MV-4-11 (cell line): ENCODE measurements around the gene SPDYE16.
"Not testable (repeated sequence)": the region's sequence is repeated elsewhere in the genome, so short reads cannot be mapped to it uniquely, and the experiment has no call there.

ENCODE experiments used
- DNase-seq: peaks from one replicate; lab custom pipeline; 2025; lab: John Stamatoyannopoulos, UW

SPDYE16 gene

DNA sequence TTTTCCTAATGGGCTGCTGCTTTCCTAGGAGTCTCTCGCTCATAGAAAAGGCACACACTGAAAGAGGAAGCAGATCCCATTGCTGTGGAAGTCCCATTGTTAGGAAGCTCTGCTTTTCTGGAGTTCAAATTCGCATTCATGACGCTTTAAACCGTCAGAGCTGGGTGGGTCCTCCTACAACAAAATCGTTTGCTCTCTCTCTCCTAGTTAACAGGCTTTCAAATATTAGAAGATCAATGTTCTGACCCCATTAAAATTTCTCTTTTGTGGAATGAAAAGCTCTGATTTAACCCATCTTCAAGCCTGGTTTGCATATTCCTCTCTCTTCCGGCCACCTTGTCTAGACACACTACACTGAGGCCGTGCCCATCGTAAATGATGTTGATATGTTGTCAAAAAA, at the start of gene SPDYE16:
Gene SPDYE16 (minus strand): TSS at position 101 of the 400 bp plus-strand sequence. CDS start 1,838 bp downstream, outside the sequence.
- not testable (repeated sequence) for DNase-seq

GRCh38 chr7:76592694-76593093, 49.6 kb upstream of the SPDYE16 start:
- DNase-seq = peak; percentile 49

GRCh38 chr7:76591602-76592304, 48.7 kb upstream of the SPDYE16 start:
- peak; percentile 17 for DNase-seq

DNA sequence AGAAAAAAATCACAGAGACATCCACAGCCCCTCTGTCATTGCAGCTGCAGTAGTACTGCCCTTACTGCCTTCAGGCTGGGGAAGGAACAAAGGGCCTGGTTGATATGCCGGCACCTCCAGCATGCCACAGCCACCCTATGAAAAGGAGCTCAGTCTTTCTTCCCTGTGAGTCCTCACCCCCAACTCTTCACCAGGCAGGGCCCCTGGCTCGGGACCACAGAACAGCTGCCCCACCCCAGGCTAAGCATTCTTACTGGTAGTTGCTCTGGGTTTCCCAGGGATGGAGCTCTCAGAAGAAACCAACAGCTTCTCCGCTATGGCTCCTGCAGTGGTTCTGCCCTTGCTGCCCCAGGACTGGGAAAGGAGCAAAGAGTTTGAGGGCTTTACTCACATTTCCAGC, 47.9 kb upstream of the SPDYE16 start:
- not testable (repeated sequence) for DNase-seq

DNA sequence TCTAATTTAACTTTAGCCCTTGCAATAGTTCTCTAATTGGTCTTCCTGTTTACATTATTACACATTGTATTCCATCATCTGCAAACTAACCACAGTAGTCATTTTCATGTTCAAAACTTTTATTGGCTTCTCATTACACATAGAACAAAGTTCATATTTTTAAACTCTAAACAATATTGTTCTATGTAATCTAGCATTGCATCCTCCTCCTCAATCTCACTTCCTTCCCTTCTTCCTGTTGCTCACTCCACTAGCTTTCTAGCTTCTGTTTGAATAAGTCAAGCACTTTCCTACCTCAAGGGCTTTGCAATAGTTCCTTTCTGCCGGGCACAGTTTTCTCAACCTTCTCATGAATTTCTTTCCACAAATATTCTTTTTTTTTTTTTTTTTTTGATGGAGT, 45.5 kb upstream of the SPDYE16 start:
- DNase-seq = not testable (repeated sequence)

GRCh38 chr7:76586585-76587315, 43.7 kb upstream of the SPDYE16 start:
- not testable (repeated sequence) for DNase-seq

- not testable (repeated sequence) for DNase-seq
These were observed 40.7 kb upstream of the SPDYE16 start for GRCh38 chr7:76583636-76584281.

DNA sequence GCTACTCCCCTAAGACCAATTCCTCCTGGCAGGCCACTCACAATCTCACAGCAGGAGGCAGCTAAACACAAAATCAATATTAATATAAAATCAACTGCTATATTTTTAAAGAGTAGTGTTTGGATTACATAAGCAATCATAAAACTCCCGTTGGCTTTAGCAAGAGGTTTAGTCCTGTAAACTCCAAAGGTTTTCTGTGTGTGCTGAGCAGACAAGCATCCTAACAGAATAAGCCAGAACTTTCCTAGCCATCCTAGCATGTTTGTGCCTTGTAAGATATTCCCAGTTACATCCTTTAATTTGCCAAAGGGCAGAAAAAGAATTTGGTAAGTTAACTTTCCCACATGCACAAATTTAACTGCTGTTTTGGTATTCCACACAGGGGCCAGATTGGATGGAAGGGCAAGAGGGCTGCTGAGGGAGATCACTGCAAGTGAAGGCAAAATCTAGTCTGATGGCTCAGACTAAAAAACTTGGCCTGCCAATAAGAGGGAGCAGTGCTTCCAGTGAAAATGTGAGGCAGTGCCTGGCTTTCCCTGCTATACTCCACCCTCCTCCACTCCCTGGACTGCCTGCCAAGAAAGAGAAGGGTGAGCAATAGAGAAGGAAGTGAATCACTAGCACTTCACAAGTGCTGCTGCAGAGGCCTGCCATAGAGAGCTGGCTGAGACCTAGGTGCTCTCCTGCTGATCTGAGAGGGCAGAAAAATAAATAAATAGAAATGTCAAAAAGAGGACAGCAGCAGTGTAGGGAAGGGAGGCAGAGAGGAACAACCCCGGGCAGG, 39.9 kb upstream of the SPDYE16 start:
- DNase-seq = peak; percentile 24

GRCh38 chr7:76575919-76576655, 33.0 kb upstream of the SPDYE16 start:
- DNase-seq = not testable (repeated sequence)

GRCh38 chr7:76575431-76575830, 32.3 kb upstream of the SPDYE16 start:
- DNase-seq = not testable (repeated sequence)

- DNase-seq = not testable (repeated sequence)
These were observed 29.2 kb upstream of the SPDYE16 start for GRCh38 chr7:76572296-76572695.

GRCh38 chr7:76570324-76570775, 27.3 kb upstream of the SPDYE16 start:
- peak; percentile 73 for DNase-seq

DNA sequence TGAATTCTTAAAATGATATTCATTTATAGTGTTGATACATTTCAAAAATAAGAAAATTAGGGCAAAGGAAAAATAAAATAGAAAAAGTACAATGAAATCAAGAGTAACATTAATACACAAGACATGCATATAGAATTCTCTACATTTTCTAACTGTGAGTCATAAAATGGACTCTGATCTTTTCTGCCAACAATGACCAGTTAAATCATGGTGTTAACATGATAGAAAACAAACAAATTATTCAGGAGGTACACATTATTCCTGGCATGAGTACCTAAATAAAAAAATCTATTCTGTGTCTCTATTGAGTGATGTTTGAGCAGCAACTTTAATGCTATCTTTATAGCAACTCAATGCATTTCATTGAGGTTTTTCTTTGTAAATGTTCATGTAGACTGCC, 25.6 kb upstream of the SPDYE16 start:
- not testable (repeated sequence) for DNase-seq

- DNase-seq = not testable (repeated sequence)
These were observed 24.7 kb upstream of the SPDYE16 start for GRCh38 chr7:76567753-76568152.

GRCh38 chr7:76567311-76567710, 24.2 kb upstream of the SPDYE16 start:
- not testable (repeated sequence) for DNase-seq

DNA sequence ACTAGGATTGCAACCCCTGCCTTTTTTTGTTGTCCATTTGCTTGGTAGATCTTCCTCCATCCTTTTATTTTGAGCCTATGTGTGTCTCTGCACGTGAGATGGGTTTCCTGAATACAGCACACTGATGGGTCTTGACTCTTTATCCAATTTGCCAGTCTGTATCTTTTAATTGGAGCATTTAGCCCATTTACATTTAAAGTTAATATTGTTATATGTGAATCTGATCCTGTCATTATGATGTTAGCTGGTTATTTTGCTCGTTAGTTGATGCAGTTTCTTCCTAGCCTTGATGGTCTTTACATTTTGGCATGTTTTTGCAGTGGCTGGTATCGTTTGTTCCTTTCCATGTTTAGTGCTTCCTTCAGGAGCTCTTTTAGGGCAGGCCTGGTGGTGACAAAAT, 21.9 kb upstream of the SPDYE16 start:
- DNase-seq = not testable (repeated sequence)

DNA sequence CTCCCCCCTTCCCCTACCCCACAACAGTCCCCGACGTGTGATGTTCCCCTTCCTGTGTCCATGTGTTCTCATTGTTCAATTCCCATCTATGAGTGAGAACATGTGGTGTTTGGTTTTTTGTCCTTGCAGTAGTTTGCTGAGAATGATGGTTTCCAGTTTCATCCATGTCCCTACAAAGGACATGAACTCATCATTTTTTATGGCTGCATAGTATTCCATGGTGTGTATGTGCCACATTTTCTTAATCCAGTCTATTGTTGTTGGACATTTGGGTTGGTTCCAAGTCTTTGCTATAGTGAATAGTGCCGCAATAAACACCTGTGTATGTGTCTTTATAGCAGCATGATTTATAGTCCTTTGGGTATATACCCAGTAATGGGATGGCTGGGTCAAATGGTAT, 18.2 kb upstream of the SPDYE16 start:
- not testable (repeated sequence) for DNase-seq

GRCh38 chr7:76560157-76560556, 17.1 kb upstream of the SPDYE16 start:
- not testable (repeated sequence) for DNase-seq

DNA sequence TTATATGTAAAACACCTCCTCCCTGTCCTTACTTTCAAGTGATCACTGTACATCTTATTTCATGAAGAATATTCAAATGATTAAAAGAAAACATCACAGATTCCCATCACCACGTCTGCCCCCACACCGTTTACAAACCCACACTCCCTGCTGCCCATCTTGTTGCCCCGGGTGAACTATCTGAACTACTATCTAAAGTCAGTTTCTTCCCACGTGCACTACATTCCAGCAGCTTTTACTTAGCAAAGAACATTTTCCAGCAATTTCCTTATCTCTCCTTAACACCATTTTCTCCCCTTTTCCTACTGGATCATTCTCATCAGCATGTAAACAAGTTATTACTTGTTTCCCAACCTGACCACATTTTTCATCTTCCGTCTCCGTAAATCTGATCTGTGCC, 16.6 kb upstream of the SPDYE16 start:
- DNase-seq = not testable (repeated sequence)

- not testable (repeated sequence) for DNase-seq
These were observed 8.9 kb upstream of the SPDYE16 start for GRCh38 chr7:76551992-76552391.

DNA sequence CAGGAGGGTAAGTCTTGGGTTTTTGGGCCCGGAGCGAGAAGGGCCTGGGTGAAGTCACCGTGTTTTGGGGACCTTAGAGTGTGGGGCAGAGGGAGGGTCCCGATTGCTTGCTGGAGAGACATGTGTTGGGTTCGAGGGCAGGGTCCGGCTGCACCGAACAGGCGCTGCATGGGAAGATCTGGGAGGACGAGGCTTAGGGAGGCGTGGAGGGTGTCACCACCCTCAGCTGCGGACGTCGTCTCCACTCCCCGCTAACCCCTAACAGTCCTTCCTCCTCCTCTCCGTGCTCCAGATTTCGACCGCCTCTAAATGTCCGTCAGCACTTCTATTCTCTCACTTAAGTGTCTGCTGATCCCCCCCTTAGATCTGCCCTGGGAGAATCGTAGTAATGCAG, 6.8 kb upstream of the SPDYE16 start:
- not testable (repeated sequence) for DNase-seq
